ENCODE results near the gene TBC1D1.

The TBC1D1 gene

DNA sequence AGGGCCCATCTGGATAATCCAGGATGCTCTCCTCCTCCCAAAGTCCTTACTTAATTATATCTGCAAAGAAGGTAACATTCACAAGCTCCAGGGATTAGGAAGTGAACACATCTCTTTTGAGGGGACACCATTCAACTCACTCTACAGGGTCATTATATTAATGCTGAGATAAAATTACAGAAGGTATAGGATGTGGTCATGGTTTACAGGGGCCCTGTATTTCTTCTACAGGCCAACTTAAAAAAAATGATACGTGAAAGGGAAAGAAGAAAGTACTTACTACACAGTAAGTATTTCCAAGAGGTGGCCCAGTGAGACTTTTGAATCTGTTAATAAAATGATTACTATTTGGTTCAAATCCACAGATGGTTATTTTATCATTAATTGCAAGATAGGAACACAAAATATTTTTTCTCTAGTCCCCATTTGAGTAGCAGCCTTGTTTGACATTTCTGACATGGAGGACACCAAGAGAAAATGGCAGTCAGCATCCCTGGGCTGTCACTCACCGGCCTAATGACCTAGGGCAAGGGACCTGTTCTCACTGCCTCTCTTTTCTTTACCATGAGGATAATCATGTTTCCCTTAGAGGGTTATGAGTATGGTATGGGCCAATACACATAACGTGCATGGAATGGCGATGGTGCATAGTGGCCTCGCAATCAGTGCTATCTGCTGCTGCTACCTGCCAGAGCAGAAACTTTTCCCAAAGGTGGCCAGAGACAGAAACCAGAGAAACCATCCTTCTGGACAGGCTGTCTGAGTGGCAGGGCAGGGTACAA is 209.8 kb downstream of the TBC1D1 start:
- in situ Hi-C loops (cut with HindIII; ENCODE audit: low pct_unique_long_range_greater_than_20kb, low sequenced_read_pairs) = no loop called here
- no peak for DNase-seq (ENCODE audit: low read depth in 1 of 2, low spot score in 1 of 2)
- TF ChIP-seq JUND (IDR thresholded peaks at IDR 0.05; ENCODE audit: low read depth) = no peak

DNA sequence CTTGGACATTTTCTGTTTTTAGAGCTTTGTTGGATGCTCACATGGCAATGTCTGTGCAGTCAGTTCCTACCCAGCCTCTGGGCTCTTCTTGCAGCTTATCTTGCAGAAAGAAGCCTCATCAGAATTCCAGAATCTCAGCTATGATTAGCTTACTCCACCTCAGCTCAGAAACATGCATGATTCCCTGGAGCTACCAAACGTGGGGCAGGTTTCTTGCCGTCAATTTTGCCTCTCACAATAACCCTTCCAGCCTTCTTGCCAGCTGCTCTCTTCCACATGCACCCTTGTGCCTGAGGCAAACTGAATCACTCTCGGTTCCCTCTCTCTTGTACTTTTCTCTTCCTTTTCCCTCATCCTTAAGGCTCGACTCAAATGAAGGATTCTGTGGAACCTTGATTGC is 210.7 kb downstream of the TBC1D1 start:
- no peak for DNase-seq (ENCODE audit: low read depth in 1 of 2, low spot score in 1 of 2)
- in situ Hi-C loops (cut with HindIII; ENCODE audit: low pct_unique_long_range_greater_than_20kb, low sequenced_read_pairs) = no loop called here
- no peak for TF ChIP-seq JUND (IDR thresholded peaks at IDR 0.05; ENCODE audit: low read depth)

DNA sequence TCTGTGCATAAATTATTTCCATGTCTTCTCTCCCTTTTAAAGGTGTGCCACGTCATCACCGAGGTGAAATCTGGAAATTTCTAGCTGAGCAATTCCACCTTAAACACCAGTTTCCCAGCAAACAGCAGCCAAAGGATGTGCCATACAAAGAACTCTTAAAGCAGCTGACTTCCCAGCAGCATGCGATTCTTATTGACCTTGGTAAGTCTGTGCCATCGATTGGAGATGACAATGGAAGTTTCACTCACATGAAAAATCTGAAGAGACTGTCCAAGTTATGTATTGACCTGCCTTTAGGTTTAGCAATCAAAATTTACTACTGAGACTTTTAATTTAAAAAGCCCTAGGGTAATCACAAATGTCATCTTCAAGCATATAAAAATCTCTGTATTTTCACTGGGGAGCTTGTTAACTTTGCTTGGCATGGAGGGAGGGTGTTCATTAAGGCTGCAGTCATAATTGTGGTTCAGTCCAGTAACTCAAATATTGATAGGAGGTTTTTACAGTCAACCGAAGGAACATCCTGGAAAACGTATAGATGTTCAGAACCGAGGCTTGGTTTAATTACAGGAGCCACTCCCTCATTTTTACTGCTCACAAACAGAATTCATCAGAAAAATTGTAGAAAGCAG is 212.2 kb downstream of the TBC1D1 start:
- DNase-seq (ENCODE audit: low read depth in 1 of 2, low spot score in 1 of 2) = no peak
- in situ Hi-C loops (cut with HindIII; ENCODE audit: low pct_unique_long_range_greater_than_20kb, low sequenced_read_pairs) = no loop called here
- no peak for TF ChIP-seq JUND (IDR thresholded peaks at IDR 0.05; ENCODE audit: low read depth)

DNA sequence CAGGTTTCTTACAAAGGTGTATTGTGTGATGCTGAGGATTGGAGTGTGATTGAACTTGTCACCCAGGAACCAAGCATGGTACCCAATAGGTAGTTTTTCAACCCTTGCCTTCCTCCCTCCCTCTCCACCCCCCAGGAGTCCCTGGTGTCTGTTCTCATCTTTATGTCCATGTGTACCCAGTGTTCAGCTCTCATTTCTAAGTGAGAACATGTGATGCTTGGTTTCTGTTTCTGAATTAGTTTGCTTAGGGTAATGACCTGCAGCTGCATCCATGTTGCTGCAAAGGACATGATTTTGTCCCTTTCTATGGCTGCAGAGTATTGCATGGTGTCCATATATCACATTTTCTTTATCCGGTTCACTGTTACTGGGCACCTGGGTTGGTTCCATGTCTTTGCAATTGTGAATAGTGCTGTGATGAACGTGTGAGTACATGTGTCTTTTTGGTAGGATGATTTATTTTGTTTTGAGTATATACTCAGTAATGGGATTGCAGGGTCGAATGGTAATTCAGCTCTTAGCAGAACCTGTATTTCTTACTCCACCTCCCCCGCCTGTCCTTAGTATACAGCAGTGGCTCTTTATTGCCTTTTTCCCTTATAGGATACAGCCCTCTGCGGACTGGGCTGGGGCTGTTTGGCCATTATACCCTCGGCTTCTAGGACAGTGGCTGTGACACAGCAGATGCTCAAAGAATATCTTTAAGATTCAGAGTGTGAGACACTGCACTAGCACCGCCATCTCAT is 214.8 kb downstream of the TBC1D1 start:
- in situ Hi-C loops (cut with HindIII; ENCODE audit: low pct_unique_long_range_greater_than_20kb, low sequenced_read_pairs) = no loop called here
- no peak for TF ChIP-seq JUND (IDR thresholded peaks at IDR 0.05; ENCODE audit: low read depth)
- DNase-seq (ENCODE audit: low read depth in 1 of 2, low spot score in 1 of 2) = no peak

DNA sequence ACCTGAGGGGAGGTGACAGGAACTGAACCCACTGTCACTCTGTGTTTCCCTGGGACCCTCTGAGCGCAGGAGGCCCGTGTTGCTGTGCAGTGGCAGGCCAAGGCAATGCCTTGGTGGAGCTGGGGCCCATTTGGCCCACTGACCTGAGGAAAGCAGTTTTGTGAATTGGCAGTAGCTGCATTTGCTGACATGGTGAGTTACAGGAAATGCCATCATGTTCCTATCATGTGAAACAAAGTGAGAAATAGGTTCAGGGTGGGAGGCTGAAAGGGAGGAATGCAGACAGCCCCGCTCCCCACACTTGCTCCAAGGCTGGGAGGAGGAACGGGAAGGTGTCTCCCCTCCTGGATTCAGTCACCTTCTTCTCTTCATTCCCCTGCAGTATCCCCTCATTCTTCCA is 215.4 kb downstream of the TBC1D1 start:
- TF ChIP-seq JUND (IDR thresholded peaks at IDR 0.05; ENCODE audit: low read depth) = no peak
- no peak for DNase-seq (ENCODE audit: low read depth in 1 of 2, low spot score in 1 of 2)
- in situ Hi-C loops (cut with HindIII; ENCODE audit: low pct_unique_long_range_greater_than_20kb, low sequenced_read_pairs) = no loop called here

DNA sequence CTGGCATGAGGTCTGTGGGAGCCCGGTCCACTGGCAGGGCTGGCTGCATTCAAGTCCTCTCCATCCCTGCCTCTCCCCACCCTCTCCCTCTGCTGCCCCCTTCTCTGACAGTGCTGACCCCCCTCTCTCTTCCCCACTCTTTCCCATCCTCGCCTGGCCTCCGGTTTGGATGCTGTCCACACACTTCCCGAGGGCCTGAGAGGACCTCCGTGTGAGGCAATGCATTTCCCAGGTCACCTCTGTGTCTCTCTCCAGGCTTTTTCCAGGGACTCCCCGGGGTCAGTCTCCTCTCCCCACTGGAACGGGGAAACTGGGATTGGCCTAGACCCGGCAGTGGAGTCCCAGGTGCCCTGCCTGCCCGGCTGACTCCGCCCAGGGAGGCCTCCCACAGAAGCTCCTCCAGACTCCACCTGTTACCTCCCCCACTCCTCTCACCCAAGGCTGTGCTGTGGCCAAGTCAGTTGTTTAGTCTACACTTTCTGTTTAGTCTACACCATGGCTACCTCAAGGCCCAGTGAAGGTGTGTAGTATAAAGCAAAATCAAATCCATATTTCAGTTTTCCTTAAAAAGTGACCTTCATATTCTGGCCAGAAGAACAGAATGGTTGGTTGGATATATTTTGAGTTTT is 216.1 kb downstream of the TBC1D1 start:
- DNase-seq (ENCODE audit: low read depth in 1 of 2, low spot score in 1 of 2) = no peak
- in situ Hi-C loops (cut with HindIII; ENCODE audit: low pct_unique_long_range_greater_than_20kb, low sequenced_read_pairs) = no loop called here
- TF ChIP-seq JUND (IDR thresholded peaks at IDR 0.05; ENCODE audit: low read depth) = no peak

DNA sequence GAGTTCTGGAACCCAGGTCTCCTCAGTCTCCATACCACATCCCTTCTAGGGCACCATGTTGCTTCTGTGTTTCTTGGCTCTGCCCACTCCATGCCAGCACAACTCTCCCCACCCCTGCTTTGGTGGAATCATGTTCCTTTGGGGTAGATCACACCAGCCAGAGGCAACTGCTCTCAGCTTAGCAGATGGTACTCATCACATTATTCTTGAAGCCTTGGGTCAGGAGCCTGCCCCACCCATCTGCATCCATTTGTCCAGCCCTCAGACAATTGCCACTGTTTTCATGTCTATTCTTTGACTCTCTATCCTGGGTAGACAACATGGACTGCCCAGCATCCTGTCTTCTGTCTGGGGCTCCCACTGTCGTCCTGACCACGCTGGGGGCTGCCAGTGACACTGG is 216.9 kb downstream of the TBC1D1 start:
- in situ Hi-C loops (cut with HindIII; ENCODE audit: low pct_unique_long_range_greater_than_20kb, low sequenced_read_pairs) = no loop called here
- DNase-seq (ENCODE audit: low read depth in 1 of 2, low spot score in 1 of 2) = no peak
- no peak for TF ChIP-seq JUND (IDR thresholded peaks at IDR 0.05; ENCODE audit: low read depth)

DNA sequence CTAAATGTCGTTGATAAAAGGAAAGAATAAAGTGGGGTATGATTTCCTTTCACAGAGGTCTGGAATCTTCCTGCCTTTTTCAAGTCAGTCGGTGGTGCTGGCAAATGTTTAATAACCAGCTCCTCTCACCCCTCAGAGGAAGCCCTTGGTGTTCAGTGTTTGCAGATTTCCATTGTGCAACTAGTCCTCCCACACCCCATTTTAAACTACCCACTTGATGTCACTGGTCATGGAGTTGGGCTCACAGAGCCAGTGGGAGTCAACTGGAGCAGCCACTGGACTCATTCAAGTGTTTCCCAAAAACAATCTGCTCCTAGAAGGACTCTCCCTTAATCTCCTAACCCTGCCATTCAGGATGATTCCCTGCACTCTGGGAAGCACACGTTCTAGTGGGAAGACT is 218.5 kb downstream of the TBC1D1 start:
- in situ Hi-C loops (cut with HindIII; ENCODE audit: low pct_unique_long_range_greater_than_20kb, low sequenced_read_pairs) = no loop called here
- DNase-seq (ENCODE audit: low read depth in 1 of 2, low spot score in 1 of 2) = no peak
- TF ChIP-seq JUND (IDR thresholded peaks at IDR 0.05; ENCODE audit: low read depth) = no peak

DNA sequence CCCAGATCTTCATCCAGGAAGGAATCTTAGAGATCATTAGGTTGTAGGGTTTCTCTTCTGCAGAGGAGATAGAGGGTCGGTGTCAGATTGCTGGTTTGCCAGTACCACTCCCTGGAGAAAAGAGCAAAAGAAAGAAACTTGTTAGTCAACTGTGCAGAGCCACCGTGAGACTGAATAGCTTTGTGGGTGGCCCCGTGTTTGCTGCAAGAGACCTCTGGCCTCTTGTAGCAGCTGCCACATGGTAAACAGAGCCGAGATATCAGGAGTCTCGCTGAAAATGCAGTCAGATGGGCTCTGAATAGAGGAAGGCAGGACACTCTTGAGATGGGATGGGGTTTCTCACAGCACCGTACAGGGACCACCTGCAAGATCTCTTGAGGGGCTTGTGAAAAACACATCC is 219.0 kb downstream of the TBC1D1 start:
- no peak for DNase-seq (ENCODE audit: low read depth in 1 of 2, low spot score in 1 of 2)
- no peak for TF ChIP-seq JUND (IDR thresholded peaks at IDR 0.05; ENCODE audit: low read depth)
- in situ Hi-C loops (cut with HindIII; ENCODE audit: low pct_unique_long_range_greater_than_20kb, low sequenced_read_pairs) = no loop called here

DNA sequence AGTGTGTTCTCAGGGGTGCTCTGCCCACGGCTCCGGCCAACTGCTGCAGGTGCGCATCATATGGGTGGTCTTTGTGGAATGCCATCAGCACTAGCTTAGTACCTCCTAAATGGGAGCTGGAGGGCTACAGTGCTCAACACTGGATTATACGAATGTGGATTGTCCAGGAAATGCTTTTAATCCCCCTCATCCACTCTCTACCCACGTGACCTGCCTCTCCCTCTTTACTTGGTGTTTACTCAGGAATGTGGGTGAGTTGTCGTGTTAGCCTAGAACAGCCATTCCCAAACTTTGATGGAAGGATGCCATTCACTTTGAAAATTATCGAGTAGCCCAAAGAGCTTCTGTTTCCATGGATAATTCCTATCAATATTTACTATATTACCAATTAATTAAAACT is 220.1 kb downstream of the TBC1D1 start:
- DNase-seq (ENCODE audit: low read depth in 1 of 2, low spot score in 1 of 2) = no peak
- no peak for TF ChIP-seq JUND (IDR thresholded peaks at IDR 0.05; ENCODE audit: low read depth)
- in situ Hi-C loops (cut with HindIII; ENCODE audit: low pct_unique_long_range_greater_than_20kb, low sequenced_read_pairs) = no loop called here

DNA sequence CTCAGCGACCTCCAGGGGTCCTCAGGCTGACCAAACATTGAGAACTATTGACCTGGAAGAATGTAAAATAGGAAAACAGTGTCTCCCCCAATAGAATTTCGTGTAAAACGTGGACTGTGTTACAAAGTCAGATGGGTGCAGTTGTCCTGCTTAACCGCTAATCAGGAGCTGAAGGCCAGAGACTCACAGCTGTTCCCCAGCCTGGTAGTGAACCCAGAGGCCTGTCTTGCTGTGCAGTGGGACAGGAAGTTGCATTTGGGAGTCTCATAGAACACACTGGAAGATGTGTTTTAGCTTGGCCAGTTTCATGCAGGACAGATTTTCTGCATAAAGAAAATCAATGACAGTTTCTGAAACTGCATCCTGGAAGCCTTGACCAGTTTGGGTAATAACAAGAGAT is 220.8 kb downstream of the TBC1D1 start:
- DNase-seq (ENCODE audit: low read depth in 1 of 2, low spot score in 1 of 2) = no peak

DNA sequence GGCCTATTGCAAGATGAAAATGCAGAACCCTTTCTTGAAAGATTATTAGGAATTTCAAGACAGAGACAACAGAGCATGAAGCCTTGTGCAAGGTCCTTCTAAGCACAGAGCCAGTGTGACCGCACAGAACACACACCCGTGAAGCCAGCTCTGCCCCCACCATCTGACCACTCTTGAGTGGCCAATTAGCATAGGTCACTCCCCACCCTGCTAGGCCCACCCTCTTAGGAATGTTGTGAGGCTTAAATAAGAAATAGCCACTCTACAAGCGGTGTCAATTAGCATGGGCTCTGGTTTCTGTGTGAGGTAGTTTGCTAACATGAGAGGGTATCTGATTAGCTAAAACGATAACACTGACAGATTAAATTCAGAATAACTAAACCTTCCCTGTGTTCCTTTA is 222.2 kb downstream of the TBC1D1 start:
- DNase-seq (ENCODE audit: low read depth in 1 of 2, low spot score in 1 of 2) = no peak
- no peak for TF ChIP-seq JUND (IDR thresholded peaks at IDR 0.05; ENCODE audit: low read depth)
- in situ Hi-C loops (cut with HindIII; ENCODE audit: low pct_unique_long_range_greater_than_20kb, low sequenced_read_pairs) = no loop called here

More for the DNA sequence above, 220.8 kb downstream of the TBC1D1 start:
- TF ChIP-seq JUND (IDR thresholded peaks at IDR 0.05; ENCODE audit: low read depth) = no peak
- in situ Hi-C loops (cut with HindIII; ENCODE audit: low pct_unique_long_range_greater_than_20kb, low sequenced_read_pairs) = no loop called here

DNA sequence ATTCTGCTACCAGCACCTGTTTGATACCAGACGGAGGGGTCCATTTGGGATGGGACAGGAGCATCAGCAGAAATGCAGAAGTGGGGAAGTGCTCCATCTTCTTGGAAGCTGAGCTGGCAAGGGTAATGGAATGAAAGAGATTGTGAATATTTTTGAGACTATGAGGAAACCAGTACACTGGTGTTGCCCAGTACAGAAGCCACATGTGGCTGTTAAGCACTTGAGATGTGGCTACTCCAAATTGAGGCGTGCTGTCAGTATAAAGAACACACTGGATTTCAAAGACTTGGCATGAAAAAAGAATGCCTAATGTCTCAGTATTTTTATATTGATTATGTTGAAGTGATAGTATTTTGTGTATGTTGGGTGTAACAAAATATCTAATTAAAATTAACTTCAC is 222.7 kb downstream of the TBC1D1 start:
- in situ Hi-C loops (cut with HindIII; ENCODE audit: low pct_unique_long_range_greater_than_20kb, low sequenced_read_pairs) = no loop called here
- no peak for TF ChIP-seq JUND (IDR thresholded peaks at IDR 0.05; ENCODE audit: low read depth)
- DNase-seq (ENCODE audit: low read depth in 1 of 2, low spot score in 1 of 2) = no peak

Data from T47D (cell line).